ENCODE results near the gene CCDC34.

Gene CCDC34

DNA sequence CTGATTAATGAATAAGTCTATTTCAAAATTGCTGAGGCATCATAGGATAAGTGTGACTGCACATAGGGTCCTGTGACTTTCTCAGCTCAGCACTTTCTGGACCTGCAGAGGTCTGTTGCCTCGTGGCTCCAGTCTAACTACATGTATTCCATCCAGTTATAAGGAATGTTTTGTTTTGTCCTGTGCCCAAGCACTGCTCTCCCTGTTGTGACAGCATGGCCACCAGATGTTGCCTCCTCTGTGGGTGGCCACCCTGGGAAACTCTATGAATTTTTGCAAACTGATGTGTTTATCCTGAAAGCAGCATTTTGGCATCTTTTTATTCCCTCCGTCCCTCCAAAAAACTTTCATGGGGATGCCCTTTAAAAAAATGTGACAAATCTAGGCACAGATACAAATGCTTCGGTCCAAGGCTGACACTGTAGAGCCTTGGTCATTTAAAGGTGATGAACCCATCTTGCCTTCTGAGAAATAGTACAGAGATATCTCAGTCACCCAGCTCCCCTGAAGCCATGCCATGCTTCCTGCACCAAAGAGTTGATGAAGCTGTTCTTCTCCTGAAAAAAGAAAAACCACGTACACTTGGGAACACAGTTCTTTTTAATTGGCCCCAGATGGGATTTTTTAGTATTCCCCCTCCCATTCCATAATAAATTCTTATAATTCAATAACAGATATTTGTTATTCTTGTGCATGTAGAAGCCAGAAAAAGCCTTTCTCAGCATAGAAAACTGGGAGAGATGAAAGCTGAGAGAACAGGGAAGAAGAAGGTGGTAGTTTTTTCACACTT lies 72.6 kb downstream of the CCDC34 start:
- DNase-seq (ENCODE audit: low read depth): no peak

Measured in activated gamma-delta T cell treated with anti-CD3 and anti-CD28 coated beads, Interleukin-2, amount 50 U/mL, for 16 hours (primary cell).